ENCODE results near the gene MAP2K3.
"Not testable (repeated sequence)": the region's sequence is repeated elsewhere in the genome, so short reads cannot be mapped to it uniquely, and the experiment has no call there.

- not testable (repeated sequence) for TF ChIP-seq CTCF (conservative IDR thresholded peaks at IDR 0.05; ENCODE audit: low read length); EZH2phosphoT487 (IDR thresholded peaks at IDR 0.05; ENCODE audit: borderline replicate concordance, low read depth, low read length)
Observed at GRCh38 chr17:21314701-21315111, 30.2 kb downstream of the MAP2K3 start.
